ENCODE measurements around the gene PCYT1A.
"Not testable (repeated sequence)": the region's sequence is repeated elsewhere in the genome, so short reads cannot be mapped to it uniquely, and the experiment has no call there.

PCYT1A gene

DNA sequence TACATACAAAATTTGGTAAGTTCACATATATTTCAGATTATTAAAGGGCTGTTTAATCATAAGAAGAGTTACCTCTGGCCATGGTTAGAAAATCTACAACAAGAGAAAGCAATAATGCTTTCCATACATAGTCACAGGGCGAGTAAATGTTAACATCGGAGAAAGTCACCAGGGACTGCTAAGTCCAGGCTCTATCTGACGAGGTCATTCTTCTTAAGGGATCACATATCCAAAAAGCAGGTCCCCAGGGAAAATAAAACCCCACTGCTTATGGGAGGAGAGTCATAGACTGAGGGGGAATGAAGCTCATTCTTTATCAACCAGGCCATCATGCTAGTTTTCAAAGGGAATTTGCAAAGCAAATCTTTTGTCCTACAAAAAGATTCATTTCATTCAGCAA, 3.1 kb downstream of the PCYT1A start:
- no peak for DNase-seq

DNA sequence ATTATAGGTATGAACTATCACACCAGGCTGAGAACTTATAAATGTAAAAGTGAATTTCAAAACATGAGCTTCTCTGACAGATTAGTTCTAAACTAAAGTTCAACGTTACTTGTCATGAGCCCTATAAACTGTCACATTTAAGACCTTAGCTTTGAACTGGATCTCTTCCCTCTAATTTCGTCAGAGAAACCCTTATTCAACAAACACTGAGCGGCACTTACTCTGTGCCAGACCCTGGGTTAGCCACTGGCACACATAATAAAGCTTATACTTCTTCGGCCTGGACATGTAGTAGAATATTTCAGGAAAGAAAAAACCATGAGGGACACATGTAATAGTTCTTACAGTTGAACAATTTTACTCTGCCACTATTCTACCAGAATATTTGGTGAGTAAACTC, 5.6 kb downstream of the PCYT1A start:
- no peak for DNase-seq

DNA sequence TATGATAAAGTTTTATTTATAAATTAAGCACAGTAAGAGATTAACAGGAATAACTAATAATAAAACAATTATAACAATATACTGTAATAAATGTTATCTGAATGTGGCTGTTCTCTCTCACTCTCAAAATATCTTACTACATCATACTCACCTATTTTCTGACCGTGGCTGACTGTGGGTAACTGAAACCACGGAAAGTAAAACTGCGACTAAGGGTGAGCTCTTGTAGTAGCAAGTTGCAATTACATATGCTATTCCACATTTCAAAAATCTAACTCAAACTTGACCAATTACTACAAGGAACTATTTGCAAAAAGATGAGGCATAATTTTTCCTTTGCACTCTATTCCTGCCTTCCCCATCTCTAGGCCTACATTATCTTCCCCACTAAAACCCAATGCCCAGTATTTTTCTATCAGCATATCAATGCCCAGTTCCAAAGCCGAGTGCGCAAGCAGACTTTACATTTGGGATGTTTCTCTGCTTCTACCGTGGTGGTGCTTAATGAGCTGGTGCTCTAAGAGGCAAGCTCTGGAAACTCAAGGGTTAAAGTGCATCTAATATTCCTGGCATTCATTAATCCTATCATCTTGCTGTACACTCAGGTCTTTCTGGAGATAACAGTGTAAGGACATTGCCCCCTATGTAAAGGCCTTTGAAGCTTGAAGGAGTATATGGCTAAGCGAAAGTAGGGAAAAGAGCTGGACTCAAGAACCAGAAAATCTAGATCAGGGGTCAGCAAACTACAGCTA, 6.7 kb downstream of the PCYT1A start:
- DNase-seq, result no peak

DNA sequence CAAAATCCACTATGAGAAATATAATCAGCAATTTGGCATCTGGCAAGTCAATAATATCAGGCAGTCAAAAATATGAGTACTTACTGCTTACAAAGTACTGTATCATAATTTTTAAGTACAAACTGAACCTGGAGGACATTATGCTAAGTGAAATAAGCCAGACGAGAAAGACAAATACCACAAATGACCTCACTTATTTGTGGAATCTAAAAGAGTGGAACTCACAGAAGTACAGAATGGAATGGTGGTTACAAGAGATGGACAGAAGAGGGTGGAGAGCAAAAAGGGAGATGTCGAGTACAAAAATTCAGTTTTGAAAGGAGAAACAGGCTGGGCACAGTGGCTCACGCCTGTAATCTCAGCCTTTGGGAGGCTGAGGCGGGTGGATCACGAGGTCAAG, 12.4 kb downstream of the PCYT1A start:
- no peak for DNase-seq

DNA sequence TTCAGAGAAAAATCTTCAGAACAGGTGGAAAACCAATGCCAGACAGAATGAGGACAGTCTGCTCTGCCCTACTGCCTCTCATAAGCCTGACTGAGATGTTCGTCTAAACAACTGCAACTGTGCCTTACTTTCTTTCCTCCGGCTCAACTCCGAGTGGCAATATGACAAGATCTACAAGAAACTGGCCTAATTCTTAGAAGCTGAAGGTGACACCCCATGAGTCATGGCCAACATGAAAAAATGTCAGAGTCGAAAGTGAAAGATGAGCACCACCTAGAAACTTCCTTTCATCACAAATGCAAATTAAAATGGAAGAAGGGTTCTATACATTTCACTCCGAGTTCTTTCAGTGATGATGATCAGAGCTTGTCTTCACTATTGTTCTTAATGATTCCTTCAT, 12.9 kb downstream of the PCYT1A start:
- DNase-seq, result no peak

DNA sequence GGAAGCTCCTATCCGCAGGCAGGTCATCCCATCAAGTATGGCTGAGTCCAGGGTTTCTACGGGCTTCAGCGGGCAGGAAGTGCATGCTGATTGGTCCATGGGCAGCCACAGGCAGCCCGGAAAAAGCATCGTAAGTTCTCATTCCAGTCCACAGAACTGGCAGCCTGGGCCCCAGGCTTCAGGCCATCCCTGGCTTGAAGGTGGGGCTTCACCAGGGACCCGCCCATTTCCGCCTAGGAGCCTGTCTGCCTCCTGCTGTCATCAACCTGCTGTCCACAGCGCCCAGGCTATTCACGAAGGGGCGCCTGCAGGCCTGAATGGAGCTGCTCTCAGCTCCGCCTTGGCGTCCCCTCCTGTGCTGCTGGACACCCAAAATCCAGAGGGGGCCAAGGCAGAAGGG, 13.9 kb downstream of the PCYT1A start:
- no peak for DNase-seq

DNA sequence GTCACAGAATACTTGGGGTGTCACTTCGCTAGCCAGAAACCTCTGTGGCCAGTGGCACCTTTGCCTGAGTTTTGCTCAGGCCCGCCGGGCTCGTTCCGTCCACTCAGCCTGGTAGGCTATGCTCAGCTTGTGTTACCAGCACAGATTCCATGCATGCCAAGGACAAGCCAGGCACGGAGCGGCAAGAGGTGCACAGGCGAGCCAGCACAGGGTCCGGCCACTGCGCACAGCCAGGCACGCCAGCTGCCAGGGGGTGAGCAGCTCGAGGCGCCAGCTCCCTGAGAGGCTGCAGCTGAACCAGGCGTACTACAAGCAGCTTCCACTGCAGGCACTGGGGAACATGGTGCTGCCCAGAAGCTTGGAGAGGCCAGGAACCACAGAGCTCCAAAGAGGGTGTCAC, 14.7 kb downstream of the PCYT1A start:
- DNase-seq, result no peak

DNA sequence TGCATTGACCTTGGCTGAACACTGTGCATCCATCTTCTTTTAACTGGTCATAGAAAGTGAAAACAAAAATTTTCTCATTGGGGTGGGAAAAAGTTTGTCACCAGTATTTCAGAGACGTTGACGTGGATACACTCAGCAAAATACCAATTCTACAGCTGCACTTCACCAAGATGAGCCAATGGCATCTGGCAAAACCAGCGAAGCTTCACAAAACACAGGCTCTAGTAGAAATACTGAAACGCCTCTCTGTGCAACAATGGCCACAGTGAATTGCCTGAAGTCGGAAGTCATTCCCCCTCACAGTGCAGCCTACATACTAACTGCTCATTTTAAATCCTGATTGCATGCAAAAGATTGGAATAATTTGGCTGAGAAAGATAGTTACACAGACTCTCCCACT, 17.0 kb downstream of the PCYT1A start:
- no peak for DNase-seq

DNA sequence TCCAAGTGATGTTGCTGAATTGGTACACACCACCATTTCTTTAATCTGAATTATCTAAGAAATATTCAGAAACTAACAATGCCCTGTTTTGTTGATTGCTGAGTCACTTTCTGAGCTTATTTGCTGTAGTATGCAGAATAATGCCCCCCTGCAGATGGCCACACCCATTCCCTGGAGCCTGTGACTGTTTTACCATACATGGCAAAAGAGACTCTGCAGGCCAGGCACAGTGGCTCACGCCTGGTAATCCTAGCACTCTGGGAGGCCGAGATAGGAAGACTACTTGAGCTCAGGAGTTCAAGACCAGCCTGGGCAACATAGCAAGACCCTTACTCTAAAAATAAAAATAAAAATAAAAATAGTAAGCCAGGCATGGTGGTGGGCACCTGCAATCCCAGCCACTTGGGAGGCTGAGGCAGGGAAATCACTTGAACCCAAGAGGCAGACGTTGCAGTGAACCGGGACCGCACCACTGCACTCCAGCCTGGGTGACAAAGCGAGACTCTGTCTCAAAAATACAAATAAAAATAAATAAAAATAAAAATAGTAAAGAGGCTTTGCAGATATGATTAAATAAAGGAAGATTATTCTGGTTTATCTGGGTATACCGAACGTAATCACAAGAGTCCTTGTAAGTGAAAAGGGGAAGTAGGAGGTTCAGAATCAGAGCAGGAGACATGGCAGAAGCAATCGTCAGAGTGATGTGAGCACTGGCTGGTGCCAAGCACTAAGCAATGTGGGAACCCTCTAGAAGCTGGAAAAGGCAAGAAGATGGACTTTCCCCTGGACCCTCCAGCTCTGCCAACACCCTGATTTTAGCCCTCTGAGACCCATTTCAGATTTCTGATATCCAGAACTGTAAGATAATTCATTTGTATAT, 19.0 kb downstream of the PCYT1A start:
- no peak for DNase-seq

DNA sequence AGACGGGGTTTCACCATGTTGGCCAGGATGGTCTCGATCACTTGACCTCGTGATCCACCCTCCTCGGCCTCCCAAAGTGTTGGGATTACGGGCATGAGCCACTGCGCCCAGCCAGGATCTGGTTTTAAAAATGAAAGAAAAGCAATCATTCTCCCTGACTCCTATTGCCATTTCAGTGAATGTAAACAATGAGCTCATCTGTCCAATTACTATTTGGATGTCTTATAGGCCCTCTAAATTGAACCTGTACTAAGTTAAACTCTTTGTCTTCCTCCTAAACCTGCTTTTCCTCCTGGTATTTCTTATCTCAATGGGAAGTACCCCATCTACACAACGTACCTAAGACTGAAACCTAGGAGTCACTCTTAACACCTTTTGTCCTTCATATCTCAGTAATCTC, 23.7 kb downstream of the PCYT1A start:
- no peak for DNase-seq

DNA sequence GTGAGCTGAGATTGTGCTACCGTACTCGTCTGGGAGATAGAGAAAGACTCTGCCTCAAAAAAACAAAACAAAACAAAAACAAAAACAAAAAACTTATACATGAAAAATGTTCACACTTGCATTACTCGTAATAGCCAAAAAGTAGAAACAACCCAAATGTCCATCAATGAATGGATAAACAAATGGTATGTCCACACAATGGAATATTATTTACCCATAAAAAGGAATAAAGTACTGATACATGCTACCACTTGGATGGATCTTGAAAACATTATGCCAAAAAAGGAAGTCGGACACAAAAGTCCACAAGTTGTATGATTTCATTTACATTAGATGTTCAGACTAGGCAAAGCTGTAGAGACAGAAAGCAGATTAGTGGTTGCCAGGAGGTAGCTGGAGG, 26.7 kb downstream of the PCYT1A start:
- no peak for DNase-seq

DNA sequence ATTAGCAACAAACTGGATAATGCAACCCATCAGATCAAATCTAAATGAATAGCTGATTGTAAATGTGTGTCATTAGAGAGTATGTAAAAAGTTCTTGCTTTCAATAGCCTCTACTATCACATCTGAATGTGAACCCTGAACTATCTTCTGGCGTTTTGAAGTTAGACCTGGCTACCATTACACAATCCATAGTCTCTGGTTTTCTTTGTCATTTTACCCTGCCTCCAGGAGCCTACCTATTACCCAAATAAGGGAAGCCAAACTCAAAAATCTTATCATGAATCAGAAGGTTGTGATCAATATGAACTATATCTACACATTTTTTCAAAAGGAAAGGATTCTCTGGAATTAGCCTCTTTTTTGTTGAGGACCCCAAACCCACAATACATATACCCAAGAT, 31.8 kb downstream of the PCYT1A start:
- DNase-seq, result no peak

DNA sequence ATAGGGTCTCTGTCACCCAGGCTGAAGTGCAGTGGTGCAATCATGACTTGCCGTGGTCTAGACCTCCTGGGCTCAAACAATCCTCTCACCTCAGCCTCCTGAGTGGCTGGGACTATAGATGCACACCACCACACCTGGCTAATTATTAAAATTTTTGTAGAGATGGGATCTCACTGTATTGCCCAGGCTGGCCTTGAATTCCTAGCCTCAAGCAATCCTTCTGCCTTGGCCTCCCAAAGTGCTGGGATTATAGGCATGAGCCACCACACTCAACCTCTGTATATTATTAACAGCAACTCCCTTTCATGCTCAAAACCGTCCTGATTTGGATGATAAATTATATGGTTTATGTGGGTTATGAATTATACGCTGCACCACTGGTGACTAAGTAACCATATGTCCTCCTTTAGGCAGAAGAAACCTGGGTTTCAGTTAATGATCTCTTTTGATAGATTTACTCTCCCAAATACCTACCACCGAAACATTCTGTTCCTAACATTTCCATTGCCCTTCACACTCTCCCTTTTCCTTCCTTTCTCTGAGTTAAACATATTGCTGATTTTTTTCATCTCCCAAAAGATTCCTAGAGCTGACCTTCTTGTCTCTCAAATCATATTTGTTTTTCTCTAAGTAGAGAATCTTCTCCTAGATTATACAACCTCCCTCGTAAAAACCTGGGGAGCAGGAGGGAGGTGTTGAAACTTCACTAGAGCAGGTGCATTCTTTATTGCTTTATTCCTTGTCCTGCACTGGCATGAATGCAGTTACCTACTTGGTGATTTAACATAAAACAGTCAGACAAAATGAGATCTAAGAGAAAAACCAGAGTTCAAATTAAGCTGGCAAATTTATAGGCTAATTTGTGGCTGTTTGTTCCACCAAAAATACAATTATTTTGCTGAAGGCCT, 32.9 kb downstream of the PCYT1A start:
- DNase-seq, result no peak

DNA sequence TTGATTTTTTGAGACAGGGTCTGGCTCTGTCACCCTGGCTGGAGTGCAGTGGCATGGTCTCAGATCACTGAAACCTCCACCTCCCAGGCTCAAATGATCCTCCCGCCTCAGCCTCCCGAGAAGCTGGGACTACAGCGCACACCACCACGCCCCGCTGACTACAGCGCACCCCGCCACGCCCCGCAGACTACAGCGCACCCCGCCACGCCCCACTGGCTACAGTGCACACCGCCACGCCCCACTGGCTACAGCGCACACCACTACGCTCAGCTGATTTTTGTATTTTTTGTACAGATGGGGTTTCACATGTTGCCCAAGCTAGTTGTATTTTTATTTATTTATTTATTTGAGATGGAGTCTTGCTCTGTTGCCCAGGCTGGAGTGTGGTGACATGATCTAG, 35.6 kb downstream of the PCYT1A start:
- no peak for DNase-seq

DNA sequence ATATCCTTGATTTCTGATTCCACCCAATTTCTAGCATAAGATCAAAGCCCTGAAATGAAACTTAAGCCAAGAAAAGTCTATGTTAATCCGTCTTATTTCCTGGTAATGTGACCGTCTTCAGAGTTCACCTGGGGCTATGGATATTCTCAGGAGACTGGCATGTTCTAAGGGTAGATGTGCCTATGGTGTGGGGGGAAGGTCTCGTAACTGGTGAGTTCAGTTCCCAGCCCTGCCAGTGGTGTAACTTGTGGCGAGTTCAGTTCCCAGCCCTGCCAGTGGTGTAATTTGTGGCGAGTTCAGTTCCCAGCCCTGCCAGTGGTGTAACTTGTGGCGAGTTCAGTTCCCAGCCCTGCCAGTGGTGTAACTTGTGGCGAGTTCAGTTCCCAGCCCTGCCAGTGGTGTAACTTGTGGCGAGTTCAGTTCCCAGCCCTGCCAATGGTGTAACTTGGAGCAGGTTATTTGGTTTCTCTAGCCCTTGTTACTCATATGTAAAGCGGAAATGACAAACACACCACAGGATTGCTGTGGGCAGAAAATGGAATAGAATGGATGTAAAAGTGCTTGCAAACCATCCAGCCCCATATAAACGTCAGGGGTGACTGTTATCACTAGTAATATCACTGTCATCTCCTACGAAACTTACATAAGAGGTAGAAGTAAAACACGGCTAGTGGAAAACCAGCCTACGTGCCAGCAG, 40.8 kb downstream of the PCYT1A start:
- no peak for DNase-seq

DNA sequence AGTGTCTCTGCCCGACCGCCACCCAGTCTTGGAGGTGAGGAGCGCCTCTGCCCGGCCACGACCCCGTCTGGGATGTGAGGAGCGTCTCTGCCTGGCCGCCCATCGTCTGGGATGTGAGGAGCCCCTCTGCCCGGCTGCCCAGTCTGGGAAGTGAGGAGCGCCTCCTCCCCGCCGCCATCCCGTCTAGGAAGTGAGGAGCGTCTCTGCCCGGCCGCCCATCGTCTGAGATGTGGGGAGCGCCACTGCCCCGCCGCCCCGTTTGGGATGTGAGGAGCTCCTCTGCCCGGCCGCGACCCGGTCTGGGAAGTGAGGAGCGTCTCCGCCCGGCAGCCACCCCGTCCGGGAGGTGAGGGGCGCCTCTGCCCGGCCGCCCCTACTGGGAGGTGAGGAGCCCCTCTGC, 43.4 kb downstream of the PCYT1A start:
- not testable (repeated sequence) for DNase-seq

DNA sequence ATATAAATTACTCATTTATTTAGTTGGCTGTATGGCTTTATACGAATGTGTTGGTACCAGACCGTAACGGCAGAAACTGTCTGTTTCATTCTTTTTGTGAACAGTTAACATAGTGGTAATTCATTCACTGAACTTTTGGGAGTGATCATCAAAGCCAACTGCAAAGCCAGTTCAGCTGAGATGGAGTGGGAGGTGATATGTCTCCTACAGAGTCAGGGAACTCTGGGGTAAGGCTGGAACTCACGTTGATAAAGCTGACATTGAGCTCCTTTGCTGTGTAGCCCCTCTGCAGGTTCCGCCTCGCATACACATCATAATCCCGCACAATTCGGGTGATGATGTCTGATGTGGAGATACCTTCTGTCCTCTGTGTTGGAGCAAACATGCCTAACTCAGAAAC, 45.8 kb downstream of the PCYT1A start:
- no peak for DNase-seq

DNA sequence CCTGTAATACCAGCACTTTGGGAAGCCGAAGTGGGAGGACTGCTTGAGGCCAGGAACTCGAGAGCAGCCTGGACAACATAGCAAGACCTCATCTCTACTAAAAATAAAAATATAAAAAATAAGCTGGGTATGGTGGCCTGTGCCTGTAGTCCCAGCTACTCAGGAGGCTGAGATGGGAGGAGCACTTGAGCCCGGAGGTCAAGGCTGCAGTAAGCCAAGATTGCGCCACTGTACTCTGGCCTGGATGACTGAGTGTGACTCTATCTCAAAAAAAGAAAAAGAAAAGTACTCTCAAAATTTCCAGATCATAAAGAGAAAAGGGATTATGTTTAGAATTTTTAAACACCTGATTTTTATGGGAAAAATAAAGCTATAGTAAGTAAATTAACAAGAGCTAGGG, 47.1 kb downstream of the PCYT1A start:
- DNase-seq, result no peak

DNA sequence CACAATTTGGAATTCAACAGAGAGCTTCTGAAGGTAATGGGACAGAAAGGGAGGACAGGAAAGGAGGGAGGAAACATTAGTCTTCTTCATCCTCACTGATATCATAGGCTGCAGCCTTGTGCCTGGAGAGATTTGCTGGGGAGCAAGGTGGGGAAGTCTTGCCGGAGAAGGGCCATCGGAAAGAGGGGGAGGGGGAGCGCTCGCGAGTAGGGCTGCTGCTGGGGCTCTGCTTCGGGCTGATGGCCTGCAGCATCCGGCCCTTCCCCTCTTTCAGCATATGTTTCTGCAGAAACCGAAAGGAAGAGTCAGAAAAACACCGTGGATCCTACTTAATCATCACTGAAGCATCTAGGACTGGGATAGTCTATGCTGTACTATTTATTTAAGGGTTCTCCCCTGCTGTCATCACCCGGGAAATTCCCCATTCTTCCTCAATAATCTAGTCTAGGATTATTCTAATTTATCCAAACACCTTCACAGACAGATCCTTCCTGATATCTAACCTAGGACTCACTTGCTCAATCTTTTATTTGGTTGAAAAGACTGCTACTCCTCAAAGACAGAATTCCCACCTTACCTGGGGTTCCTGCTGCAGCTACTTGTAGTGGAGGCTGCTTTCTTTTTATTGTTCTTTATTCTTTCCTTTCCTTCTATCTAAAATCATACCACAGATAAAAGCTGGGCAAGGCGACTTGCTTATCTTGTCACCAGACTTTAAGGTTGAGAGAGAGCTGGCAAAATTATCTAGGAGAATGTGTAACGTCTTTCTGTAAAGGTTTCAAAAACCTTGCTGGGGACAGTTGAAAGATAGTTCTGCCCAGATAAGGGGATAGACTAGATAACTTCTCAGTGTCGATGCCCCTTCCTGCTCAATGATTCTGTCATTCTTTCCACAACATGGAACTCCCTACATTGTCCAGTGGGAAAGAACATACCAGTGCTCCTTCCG, 48.6 kb downstream of the PCYT1A start:
- no peak for DNase-seq

DNA sequence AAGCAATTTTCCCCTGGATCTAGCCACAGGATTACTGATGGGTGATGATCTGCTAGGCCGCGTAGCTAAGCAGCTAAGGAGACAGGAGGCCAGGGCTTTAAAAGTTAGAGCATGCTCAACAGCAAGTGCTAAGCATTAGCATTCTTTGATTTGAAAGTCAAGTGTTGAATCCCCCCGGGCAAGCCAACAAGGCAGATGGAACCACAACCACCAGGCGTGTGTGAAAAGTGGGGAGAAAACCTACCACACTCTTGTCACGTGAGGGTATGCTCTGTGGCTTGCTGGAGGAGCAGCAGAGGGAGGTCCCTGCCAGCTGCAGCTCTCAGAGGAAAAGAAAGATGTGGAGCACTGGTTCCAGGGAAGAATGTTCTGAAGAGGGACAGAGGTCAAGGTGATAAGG, 50.3 kb downstream of the PCYT1A start:
- DNase-seq, result no peak

DNA sequence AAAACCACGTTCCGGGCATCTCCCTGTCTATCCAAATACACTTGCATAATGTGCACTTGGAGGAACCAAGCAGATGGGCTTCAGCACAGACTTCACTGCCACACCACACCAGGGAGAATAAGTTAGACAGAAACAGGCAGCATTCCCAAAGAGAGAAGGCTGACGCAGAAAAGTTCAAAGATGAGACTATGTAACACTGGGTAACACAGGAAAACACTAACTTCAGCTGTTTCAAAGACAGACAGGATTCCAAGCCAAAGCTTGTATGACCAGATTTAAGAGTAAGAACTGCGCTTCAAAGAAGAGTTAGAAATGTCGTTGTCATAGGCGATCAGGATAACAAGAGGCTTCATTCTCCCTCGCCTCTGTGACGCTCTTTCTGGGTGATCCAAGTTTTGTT, 51.3 kb downstream of the PCYT1A start:
- DNase-seq, result no peak

All from NCI-H1105 treated with DMSO at 0.1 percent for 48 hours (cell line).